Loucy (cell line): ENCODE results near the gene ASCC1.

Experiments used
- EZH2phosphoT487 ChIP-seq: fragments of 200-600 bp; IDR thresholded peaks from 2 replicates; pipeline ENCODE4 v1.6.1; 2018; ENCODE audit warnings: antibody characterized with exemption, mild to moderate bottlenecking, moderate library complexity, borderline replicate concordance
- TF ChIP-seq, protein P1 (sequence below): fragments of 200-600 bp; sonication (generic); conservative IDR thresholded peaks from 2 replicates; pipeline ENCODE4 v1.5.1; 2014; ENCODE audit warnings: mild to moderate bottlenecking, antibody characterized with exemption, low read length

DNA sequence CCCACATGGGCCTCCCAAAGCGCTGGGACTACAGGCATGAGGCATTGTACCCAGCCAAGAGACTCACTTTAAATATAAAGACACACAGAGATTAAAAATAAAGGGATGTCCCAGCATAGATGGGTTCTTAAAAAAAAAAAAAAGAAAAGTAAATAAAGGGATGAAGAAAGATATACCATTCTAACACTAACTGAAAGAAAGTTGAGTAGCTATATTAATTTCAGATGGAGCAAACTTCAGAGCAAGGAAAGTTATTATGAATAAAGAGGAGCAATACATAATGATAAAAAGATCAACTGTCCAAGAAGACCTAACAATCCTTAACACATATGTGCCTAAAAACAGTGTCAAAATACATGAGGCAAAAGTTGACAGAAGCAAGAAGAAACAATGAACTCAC, 94.7 kb downstream of the ASCC1 start:
- TF ChIP-seq, protein P1, sequence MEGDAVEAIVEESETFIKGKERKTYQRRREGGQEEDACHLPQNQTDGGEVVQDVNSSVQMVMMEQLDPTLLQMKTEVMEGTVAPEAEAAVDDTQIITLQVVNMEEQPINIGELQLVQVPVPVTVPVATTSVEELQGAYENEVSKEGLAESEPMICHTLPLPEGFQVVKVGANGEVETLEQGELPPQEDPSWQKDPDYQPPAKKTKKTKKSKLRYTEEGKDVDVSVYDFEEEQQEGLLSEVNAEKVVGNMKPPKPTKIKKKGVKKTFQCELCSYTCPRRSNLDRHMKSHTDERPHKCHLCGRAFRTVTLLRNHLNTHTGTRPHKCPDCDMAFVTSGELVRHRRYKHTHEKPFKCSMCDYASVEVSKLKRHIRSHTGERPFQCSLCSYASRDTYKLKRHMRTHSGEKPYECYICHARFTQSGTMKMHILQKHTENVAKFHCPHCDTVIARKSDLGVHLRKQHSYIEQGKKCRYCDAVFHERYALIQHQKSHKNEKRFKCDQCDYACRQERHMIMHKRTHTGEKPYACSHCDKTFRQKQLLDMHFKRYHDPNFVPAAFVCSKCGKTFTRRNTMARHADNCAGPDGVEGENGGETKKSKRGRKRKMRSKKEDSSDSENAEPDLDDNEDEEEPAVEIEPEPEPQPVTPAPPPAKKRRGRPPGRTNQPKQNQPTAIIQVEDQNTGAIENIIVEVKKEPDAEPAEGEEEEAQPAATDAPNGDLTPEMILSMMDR, result no peak
- TF ChIP-seq EZH2phosphoT487, result no peak
